ENCODE data around the gene ODAD4.
A peak's percentile ranks its signal among the peaks of the same experiment; 100 is the strongest.

ODAD4 gene

GRCh38 chr17:41966463-41967140 is 36.2 kb downstream of the ODAD4 start, which contains the start of gene CNP:
Gene CNP, plus strand, starts transcription at chr17:41966795. Its CDS starts 90 bp downstream, at chr17:41966885.
- peak; percentile 94 for DNase-seq (ENCODE audit: low read depth)
- H3K4me3 ChIP-seq (ENCODE audit: low read depth, low read length), result peak within 1 kb of the TSS; percentile 84
- TF ChIP-seq MYC (IDR thresholded peaks at IDR 0.05; ENCODE audit: low read depth, low read length), result peak; percentile 47; the same call in 1 of the 2 replicates
- TF ChIP-seq CTCF (IDR thresholded peaks at IDR 0.05; ENCODE audit: low read depth, low read length), result no peak
- peak; percentile 55 for TF ChIP-seq POLR2A (IDR thresholded peaks at IDR 0.05; ENCODE audit: extremely low read depth, insufficient read length)
- no peak for TF ChIP-seq MAX (IDR thresholded peaks at IDR 0.05; ENCODE audit: low read depth, low read length)

GRCh38 chr17:41967141-41967920 is 36.9 kb downstream of the ODAD4 start:
- peak overlapping the region; percentile 75 for H3K4me3 ChIP-seq (ENCODE audit: low read depth, low read length)
- TF ChIP-seq MYC (IDR thresholded peaks at IDR 0.05; ENCODE audit: low read depth, low read length) (0 out of 2 replicates have a peak, but pooled peaks have one; percentile 22), MAX (IDR thresholded peaks at IDR 0.05; ENCODE audit: low read depth, low read length) (no peak)
- DNase-seq (ENCODE audit: low read depth), result no peak

- TF ChIP-seq CTCF (IDR thresholded peaks at IDR 0.05; ENCODE audit: low read depth, low read length) (no peak), MAX (IDR thresholded peaks at IDR 0.05; ENCODE audit: low read depth, low read length) (no peak), POLR2A (IDR thresholded peaks at IDR 0.05; ENCODE audit: extremely low read depth, insufficient read length) (no peak), MYC (IDR thresholded peaks at IDR 0.05; ENCODE audit: low read depth, low read length) (no peak)
- peak overlapping the region; percentile 75 for H3K4me3 ChIP-seq (ENCODE audit: low read depth, low read length)
- DNase-seq (ENCODE audit: low read depth), result no peak
Observed at GRCh38 chr17:41967921-41968578, 37.6 kb downstream of the ODAD4 start.

- H3K4me3 ChIP-seq (ENCODE audit: low read depth, low read length), result no peak overlapping the region
- TF ChIP-seq MYC (IDR thresholded peaks at IDR 0.05; ENCODE audit: low read depth, low read length) (no peak), POLR2A (IDR thresholded peaks at IDR 0.05; ENCODE audit: extremely low read depth, insufficient read length) (no peak), CTCF (IDR thresholded peaks at IDR 0.05; ENCODE audit: low read depth, low read length) (no peak), MAX (IDR thresholded peaks at IDR 0.05; ENCODE audit: low read depth, low read length) (no peak)
Observed at GRCh38 chr17:41968676-41969075, 38.3 kb downstream of the ODAD4 start.

GRCh38 chr17:41970901-41971331 is 40.5 kb downstream of the ODAD4 start:
- DNase-seq (ENCODE audit: low read depth), result no peak
- no peak for TF ChIP-seq CTCF (IDR thresholded peaks at IDR 0.05; ENCODE audit: low read depth, low read length)
- TF ChIP-seq MYC (IDR thresholded peaks at IDR 0.05; ENCODE audit: low read depth, low read length), result no peak
- no peak overlapping the region for H3K4me3 ChIP-seq (ENCODE audit: low read depth, low read length)

More at GRCh38 chr17:41968676-41969075, 38.3 kb downstream of the ODAD4 start:
- DNase-seq (ENCODE audit: low read depth), result no peak

Measured in NB4 (cell line).